Measurements from ENCODE around the gene ZFP90. TPM values are rescaled to one million over a fixed set of nuclear protein-coding genes. Genes with fewer than 3 reads are reported as not detected.
A peak's percentile ranks its signal among the peaks of the same experiment; 100 is the strongest.

ZFP90 gene
- total RNA-seq, 2 experiments from 2014 or later = 35.2 to 36.5 TPM

- Mint-ChIP-seq H3K4me1 (peaks cover 2% of the 10 kb centered on the region), H3K27me3 (peaks cover 20% of the 10 kb centered on the region), H3K4me3 (no peak overlapping the region), H3K27ac (no peak overlapping the region), H3K36me3 (ENCODE audit: low read depth) (no peaks in the 10 kb centered on the region), H3K9me3 (no peaks in the 10 kb centered on the region)
- CTCF ChIA-PET = no interaction called here
- no peak for DNase-seq
- POLR2A ChIA-PET = no interaction called here
These were observed 32.6 kb upstream of the ZFP90 start for GRCh38 chr16:68506331-68507053.

- ChIA-PET CTCF (interaction anchor here (1.1 to 1.6 kb wide), 4 partner anchors 13 to 113 kb away, joined by 3 to 5 read pairs (median 4); no protein-coding TSS in a partner anchor), POLR2A (no interaction called here)
- Mint-ChIP-seq H3K36me3 (ENCODE audit: low read depth) (no peaks in the 10 kb centered on the region), H3K27ac (no peak overlapping the region), H3K4me3 (no peak overlapping the region), H3K9me3 (no peaks in the 10 kb centered on the region), H3K4me1 (peaks cover 2% of the 10 kb centered on the region), H3K27me3 (peaks cover 20% of the 10 kb centered on the region)
- DNase-seq = no peak
These were observed 31.1 kb upstream of the ZFP90 start for GRCh38 chr16:68508013-68508412.

- no peak for DNase-seq
- Mint-ChIP-seq H3K9me3 (no peaks in the 10 kb centered on the region), H3K4me3 (no peak overlapping the region), H3K36me3 (ENCODE audit: low read depth) (no peaks in the 10 kb centered on the region), H3K4me1 (peaks cover 2% of the 10 kb centered on the region), H3K27ac (no peak overlapping the region), H3K27me3 (peaks cover 20% of the 10 kb centered on the region)
- CTCF ChIA-PET = interaction anchor here (0.6 to 2.8 kb wide), 3 partner anchors 64 to 245 kb away, joined by 3 to 9 read pairs (median 5); partner anchors contain the start of gene SLC7A6
- POLR2A ChIA-PET = no interaction called here
These were observed 30.4 kb upstream of the ZFP90 start for GRCh38 chr16:68508641-68509240.

GRCh38 chr16:68509381-68509780 is 29.7 kb upstream of the ZFP90 start:
- H3K9me3 Mint-ChIP-seq = no peaks in the 10 kb centered on the region
- POLR2A ChIA-PET = interaction anchor here (1.9 kb wide), 1 partner anchor 114 kb away, joined by 6 read pairs; no protein-coding TSS in a partner anchor
- no peak overlapping the region for H3K27ac Mint-ChIP-seq

GRCh38 chr16:68510775-68511174 is 28.3 kb upstream of the ZFP90 start:
- Mint-ChIP-seq H3K4me3 (no peak overlapping the region), H3K27ac (no peak overlapping the region), H3K4me1 (peaks cover 2% of the 10 kb centered on the region), H3K9me3 (no peaks in the 10 kb centered on the region), H3K27me3 (peaks cover 18% of the 10 kb centered on the region), H3K36me3 (ENCODE audit: low read depth) (no peaks in the 10 kb centered on the region)
- POLR2A ChIA-PET = interaction anchor here (1.3 to 1.9 kb wide), 2 partner anchors 116 to 155 kb away, joined by 4 to 6 read pairs; no protein-coding TSS in a partner anchor
- no peak for DNase-seq
- CTCF ChIA-PET = interaction anchor here (0.6 to 2.8 kb wide), 21 partner anchors 10 to 252 kb away, joined by 3 to 40 read pairs (median 5); partner anchors contain the start of gene SLC7A6

More at GRCh38 chr16:68509381-68509780, 29.7 kb upstream of the ZFP90 start:
- CTCF ChIA-PET = interaction anchor here (0.6 to 2.8 kb wide), 9 partner anchors 12 to 248 kb away, joined by 3 to 40 read pairs (median 6); partner anchors contain the start of gene SLC7A6
- Mint-ChIP-seq H3K4me3 (no peak overlapping the region), H3K36me3 (ENCODE audit: low read depth) (no peaks in the 10 kb centered on the region), H3K27me3 (peaks cover 20% of the 10 kb centered on the region), H3K4me1 (peaks cover 2% of the 10 kb centered on the region)
- no peak for DNase-seq

GRCh38 chr16:68512183-68512582 is 26.9 kb upstream of the ZFP90 start:
- Mint-ChIP-seq H3K27me3 (peaks cover 13% of the 10 kb centered on the region), H3K9me3 (no peaks in the 10 kb centered on the region), H3K4me3 (no peak overlapping the region), H3K36me3 (ENCODE audit: low read depth) (no peaks in the 10 kb centered on the region), H3K27ac (no peak overlapping the region), H3K4me1 (peaks cover 2% of the 10 kb centered on the region)
- ChIA-PET CTCF (interaction anchor here (1.0 to 1.9 kb wide), 7 partner anchors 9 to 251 kb away, joined by 3 to 7 read pairs (median 3); no protein-coding TSS in a partner anchor), POLR2A (no interaction called here)
- DNase-seq = no peak

GRCh38 chr16:68512742-68513141 is 26.3 kb upstream of the ZFP90 start:
- H3K27me3 Mint-ChIP-seq = peaks cover 12% of the 10 kb centered on the region
- H3K4me3 Mint-ChIP-seq = no peak overlapping the region
- H3K9me3 Mint-ChIP-seq = no peaks in the 10 kb centered on the region
- CTCF ChIA-PET = interaction anchor here (1.1 to 1.3 kb wide), 4 partner anchors 8 to 251 kb away, joined by 3 to 7 read pairs (median 4); no protein-coding TSS in a partner anchor
- POLR2A ChIA-PET = no interaction called here
- H3K27ac Mint-ChIP-seq = no peak overlapping the region
- no peak for DNase-seq
- no peaks in the 10 kb centered on the region for H3K36me3 Mint-ChIP-seq (ENCODE audit: low read depth)
- peaks cover 2% of the 10 kb centered on the region for H3K4me1 Mint-ChIP-seq

- H3K36me3 Mint-ChIP-seq (ENCODE audit: low read depth) = no peaks in the 10 kb centered on the region
- ChIA-PET CTCF (interaction anchor here (1.7 kb wide), 1 partner anchor 118 kb away, joined by 5 read pairs; no protein-coding TSS in a partner anchor), POLR2A (no interaction called here)
- H3K27me3 Mint-ChIP-seq = peaks cover 3% of the 10 kb centered on the region
- no peak overlapping the region for H3K4me3 Mint-ChIP-seq
- no peaks in the 10 kb centered on the region for H3K9me3 Mint-ChIP-seq
- no peak for DNase-seq
- peaks cover 2% of the 10 kb centered on the region for H3K4me1 Mint-ChIP-seq
- no peak overlapping the region for H3K27ac Mint-ChIP-seq
These were observed 24.6 kb upstream of the ZFP90 start for GRCh38 chr16:68514511-68514910.

GRCh38 chr16:68517606-68518166 is 21.4 kb upstream of the ZFP90 start:
- ChIA-PET POLR2A (interaction anchor here (0.6 kb wide), 1 partner anchor 12 kb away, joined by 3 read pairs; no protein-coding TSS in a partner anchor), CTCF (no interaction called here)
- Mint-ChIP-seq H3K4me3 (no peak overlapping the region), H3K4me1 (peaks cover 6% of the 10 kb centered on the region), H3K36me3 (ENCODE audit: low read depth) (no peaks in the 10 kb centered on the region), H3K27ac (no peak overlapping the region), H3K9me3 (no peaks in the 10 kb centered on the region), H3K27me3 (peaks cover 5% of the 10 kb centered on the region)
- DNase-seq = no peak

- no peak for DNase-seq
- no peaks in the 10 kb centered on the region for H3K9me3 Mint-ChIP-seq
- no peak overlapping the region for H3K27ac Mint-ChIP-seq
- H3K36me3 Mint-ChIP-seq (ENCODE audit: low read depth) = no peaks in the 10 kb centered on the region
- no peak overlapping the region for H3K4me3 Mint-ChIP-seq
- peaks cover 5% of the 10 kb centered on the region for H3K27me3 Mint-ChIP-seq
- ChIA-PET POLR2A (no interaction called here), CTCF (interaction anchor here (0.6 to 0.7 kb wide), 3 partner anchors 96 to 159 kb away, joined by 3 to 4 read pairs (median 3); no protein-coding TSS in a partner anchor)
- peaks cover 6% of the 10 kb centered on the region for H3K4me1 Mint-ChIP-seq
These were observed 19.8 kb upstream of the ZFP90 start for GRCh38 chr16:68519225-68519745.

- Mint-ChIP-seq H3K27ac (no peak overlapping the region), H3K4me3 (no peak overlapping the region), H3K4me1 (peaks cover 6% of the 10 kb centered on the region), H3K27me3 (peaks cover 5% of the 10 kb centered on the region), H3K36me3 (ENCODE audit: low read depth) (no peaks in the 10 kb centered on the region), H3K9me3 (no peaks in the 10 kb centered on the region)
- peak; percentile 87 for DNase-seq
- CTCF ChIA-PET = interaction anchor here (0.6 to 2.5 kb wide), 42 partner anchors 9 to 603 kb away, joined by 3 to 33 read pairs (median 4); partner anchors contain the start of genes SMPD3 and ZFP90
- POLR2A ChIA-PET = interaction anchor here (0.8 to 1.6 kb wide), 3 partner anchors 10 to 124 kb away, joined by 3 to 5 read pairs (median 4); partner anchors contain the start of gene ZFP90
These were observed 18.4 kb upstream of the ZFP90 start for GRCh38 chr16:68520649-68521086.

- POLR2A ChIA-PET = no interaction called here
These were observed 14.8 kb upstream of the ZFP90 start for GRCh38 chr16:68524069-68524820.

More at GRCh38 chr16:68524069-68524820, 14.8 kb upstream of the ZFP90 start:
- DNase-seq = no peak
- Mint-ChIP-seq H3K27me3 (peaks cover 2% of the 10 kb centered on the region), H3K4me3 (no peak overlapping the region), H3K9me3 (no peaks in the 10 kb centered on the region), H3K4me1 (peaks cover 14% of the 10 kb centered on the region), H3K27ac (no peak overlapping the region), H3K36me3 (ENCODE audit: low read depth) (no peaks in the 10 kb centered on the region)
- CTCF ChIA-PET = no interaction called here

Measured in activated CD4-positive, alpha-beta memory T cell treated with anti-CD3 and anti-CD28 coated beads, Interleukin-2, amount 10 ng/mL, durations not matched to agents 7 days and 5 days (primary cell).